ENCODE results near the gene PLSCR4. TPM values are rescaled to one million over a fixed set of nuclear protein-coding genes. Genes with fewer than 3 reads are reported as not detected.

The PLSCR4 gene
- total and polyA plus RNA-seq, 9 of the 15 experiments (the other 6 are each of a cell fraction or from before 2014, with no cell fraction given) = 0.11 to 0.68 (median 0.21) TPM

GRCh38 chr3:146187334-146187950 is 63.5 kb downstream of the PLSCR4 start (continued):
- TF ChIP-seq CTCF (IDR thresholded peaks at IDR 0.05 in 2 of 3, conservative IDR thresholded peaks at IDR 0.05 in 1 of 3; ENCODE audit: insufficient read depth in 2 of 3, low read depth in 1 of 3, low read length in 3 of 3) = peak; percentile 23 to 46 (median 40); a peak in 4 of 6 replicates
- TF ChIP-seq, protein P1, sequence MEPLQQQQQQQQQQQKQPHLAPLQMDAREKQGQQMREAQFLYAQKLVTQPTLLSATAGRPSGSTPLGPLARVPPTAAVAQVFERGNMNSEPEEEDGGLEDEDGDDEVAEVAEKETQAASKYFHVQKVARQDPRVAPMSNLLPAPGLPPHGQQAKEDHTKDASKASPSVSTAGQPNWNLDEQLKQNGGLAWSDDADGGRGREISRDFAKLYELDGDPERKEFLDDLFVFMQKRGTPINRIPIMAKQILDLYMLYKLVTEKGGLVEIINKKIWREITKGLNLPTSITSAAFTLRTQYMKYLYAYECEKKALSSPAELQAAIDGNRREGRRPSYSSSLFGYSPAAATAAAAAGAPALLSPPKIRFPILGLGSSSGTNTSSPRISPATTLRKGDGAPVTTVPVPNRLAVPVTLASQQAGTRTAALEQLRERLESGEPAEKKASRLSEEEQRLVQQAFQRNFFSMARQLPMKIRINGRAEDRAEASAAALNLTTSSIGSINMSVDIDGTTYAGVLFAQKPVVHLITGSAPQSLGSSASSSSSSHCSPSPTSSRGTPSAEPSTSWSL (CRISPR knock-in tag; IDR thresholded peaks at IDR 0.05; ENCODE audit: borderline replicate concordance) = no peak

GRCh38 chr3:146184241-146185015 is 66.5 kb downstream of the PLSCR4 start:
- Histone ChIP-seq H3K36me3 (ENCODE audit: control insufficient read depth, insufficient read depth, low read length) (no peaks in the 10 kb centered on the region), H3K4me3 (no peak overlapping the region), H3K4me2 (ENCODE audit: insufficient read depth, low read length) (no peak overlapping the region), H3K4me1 (replicated peaks in 1 of 2; ENCODE audit: control insufficient read depth in 2 of 2, insufficient read depth in 2 of 2, low read length in 2 of 2) (no peaks in the 10 kb centered on the region), H3K27ac (ENCODE audit: extremely low read depth, low read depth, low read length) (no peak overlapping the region), H3K9me1 (ENCODE audit: control insufficient read depth, insufficient read depth, low read length) (no peaks in the 10 kb centered on the region), H3K27me3 (ENCODE audit: control insufficient read depth in 2 of 2, insufficient read depth in 2 of 2, low read length in 2 of 2) (no peaks in the 10 kb centered on the region), H4K20me1 (replicated peaks; ENCODE audit: control insufficient read depth, insufficient read depth, low read length) (no peaks in the 10 kb centered on the region), H3K79me2 (ENCODE audit: control insufficient read depth, insufficient read depth, low read length) (no peaks in the 10 kb centered on the region), H3K9ac (ENCODE audit: insufficient read depth in 1 of 2, low read depth in 2 of 2, low read length in 2 of 2) (no peak overlapping the region), H2AFZ (ENCODE audit: low read depth, low read length) (no peak overlapping the region), H3K9me3 (replicated peaks; ENCODE audit: control insufficient read depth, insufficient read depth, low read depth, low read length) (no peaks in the 10 kb centered on the region)
- CTCF ChIA-PET (ENCODE audit: low intra/inter-chr PET ratio) = no interaction called here
- FAIRE-seq (no peak), ATAC-seq (no peak), DNase-seq (ENCODE audit: extremely low read depth in 1 of 4, low spot score in 3 of 4) (no peak)
- intact Hi-C loops (cut with micrococcal nuclease) (loop anchor here (5.0 kb wide), 1 partner anchor 117 kb away; no protein-coding TSS in a partner anchor), in situ Hi-C loops (cut with MboI) (no loop called here)
- WGBS (ENCODE audit: insufficient coverage, low coverage, missing lambda C conversion rate) = 3% methylated on average over 2 of the region's 2 CpGs
- no TSS peak for BruUV-seq (replicated peaks)
- POLR2A ChIA-PET = no interaction called here
- no peak for TF ChIP-seq ZNF121 (CRISPR knock-in tag; conservative IDR thresholded peaks at IDR 0.05)
- no peak for TF ChIP-seq FOXM1 (IDR thresholded peaks at IDR 0.05; ENCODE audit: low read depth)
- no peak for TF ChIP-seq FOXM1 (CRISPR knock-in tag; IDR thresholded peaks at IDR 0.05; ENCODE audit: low read depth)
- TF ChIP-seq ASH1L (IDR thresholded peaks at IDR 0.05; ENCODE audit: borderline replicate concordance, low read depth, partially characterized antibody) = no peak
- TF ChIP-seq HOMEZ (CRISPR knock-in tag; IDR thresholded peaks at IDR 0.05) = no peak
- no peak for TF ChIP-seq KHSRP (IDR thresholded peaks at IDR 0.05)
- TF ChIP-seq, protein P2, sequence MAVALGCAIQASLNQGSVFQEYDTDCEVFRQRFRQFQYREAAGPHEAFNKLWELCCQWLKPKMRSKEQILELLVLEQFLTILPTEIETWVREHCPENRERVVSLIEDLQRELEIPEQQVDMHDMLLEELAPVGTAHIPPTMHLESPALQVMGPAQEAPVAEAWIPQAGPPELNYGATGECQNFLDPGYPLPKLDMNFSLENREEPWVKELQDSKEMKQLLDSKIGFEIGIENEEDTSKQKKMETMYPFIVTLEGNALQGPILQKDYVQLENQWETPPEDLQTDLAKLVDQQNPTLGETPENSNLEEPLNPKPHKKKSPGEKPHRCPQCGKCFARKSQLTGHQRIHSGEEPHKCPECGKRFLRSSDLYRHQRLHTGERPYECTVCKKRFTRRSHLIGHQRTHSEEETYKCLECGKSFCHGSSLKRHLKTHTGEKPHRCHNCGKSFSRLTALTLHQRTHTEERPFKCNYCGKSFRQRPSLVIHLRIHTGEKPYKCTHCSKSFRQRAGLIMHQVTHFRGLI (CRISPR knock-in tag; IDR thresholded peaks at IDR 0.05) = no peak
- TF ChIP-seq KLF6 (CRISPR knock-in tag; IDR thresholded peaks at IDR 0.05; ENCODE audit: borderline replicate concordance) = no peak
